ENCODE measurements around the gene E4F1.

GRCh38 chr16:2243031-2243528, 19.7 kb downstream of the E4F1 start:
- no peak for TF ChIP-seq CTCF (conservative IDR thresholded peaks at IDR 0.05 in 1 of 2, IDR thresholded peaks at IDR 0.05 in 1 of 2; ENCODE audit: low read depth in 1 of 2, low read length in 2 of 2)
- no peak for TF ChIP-seq EZH2 (IDR thresholded peaks at IDR 0.05; ENCODE audit: low read length, missing control alignments)

All from fibroblast of lung (primary cell).